ENCODE results near the gene CDCP2.

- TF ChIP-seq CTCF (IDR thresholded peaks at IDR 0.05) (no peak), POLR2A (IDR thresholded peaks at IDR 0.05) (no peak)
Observed at GRCh38 chr1:54139711-54140110, 13.1 kb downstream of the CDCP2 start.

All from body of pancreas (tissue), 4 donors.